NCI-H1930 (cell line): Measurements from ENCODE around the gene MSMB.
"Not testable (repeated sequence)": the region's sequence is repeated elsewhere in the genome, so short reads cannot be mapped to it uniquely, and the experiment has no call there.

ENCODE experiments used
- DNase-seq, 2 experiments: peaks; one replicate each; lab custom pipeline; 2025; lab: John Stamatoyannopoulos, UW

Gene MSMB

GRCh38 chr10:46069771-46070463, 23.8 kb upstream of the MSMB start:
- DNase-seq = no peak

- no peak for DNase-seq
These were observed 22.8 kb upstream of the MSMB start for GRCh38 chr10:46068905-46069304.

- DNase-seq = no peak
These were observed 22.0 kb upstream of the MSMB start for GRCh38 chr10:46068117-46068516.

GRCh38 chr10:46064269-46064817, 18.3 kb upstream of the MSMB start:
- no peak for DNase-seq

GRCh38 chr10:46062723-46063428, 16.8 kb upstream of the MSMB start:
- no peak for DNase-seq

- DNase-seq = no peak
These were observed 14.6 kb upstream of the MSMB start for GRCh38 chr10:46060706-46061105.

GRCh38 chr10:46057927-46058326, 11.9 kb upstream of the MSMB start:
- DNase-seq = not testable (repeated sequence)

- no peak for DNase-seq
These were observed 11.0 kb upstream of the MSMB start for GRCh38 chr10:46057038-46057437.

GRCh38 chr10:46055771-46056170, 9.7 kb upstream of the MSMB start:
- no peak for DNase-seq

GRCh38 chr10:46053534-46054434, 7.7 kb upstream of the MSMB start:
- DNase-seq = no peak

GRCh38 chr10:46052791-46053375, 6.8 kb upstream of the MSMB start:
- DNase-seq = no peak

GRCh38 chr10:46052057-46052790, 6.2 kb upstream of the MSMB start:
- no peak for DNase-seq

GRCh38 chr10:46050941-46051623, 5.0 kb upstream of the MSMB start:
- no peak for DNase-seq

- DNase-seq = not testable (repeated sequence)
These were observed 3.4 kb upstream of the MSMB start for GRCh38 chr10:46049497-46049831.

- DNase-seq = no peak
These were observed 2.1 kb upstream of the MSMB start for GRCh38 chr10:46048152-46048551.

GRCh38 chr10:46042527-46042926, 3.5 kb downstream of the MSMB start:
- DNase-seq = no peak

GRCh38 chr10:46040004-46040403, 6.1 kb downstream of the MSMB start:
- no peak for DNase-seq

- DNase-seq = no peak
These were observed 8.8 kb downstream of the MSMB start for GRCh38 chr10:46037107-46037825.

GRCh38 chr10:46035923-46036849, 9.9 kb downstream of the MSMB start:
- no peak for DNase-seq
